ENCODE measurements around the gene SCGB3A1. TPM values are rescaled to one million over a fixed set of nuclear protein-coding genes. Genes with fewer than 3 reads are reported as not detected.

The SCGB3A1 gene
- total RNA-seq, 3 donors from 2014 or later, result 8.8 to 66.5 TPM; not detected in 1

DNA sequence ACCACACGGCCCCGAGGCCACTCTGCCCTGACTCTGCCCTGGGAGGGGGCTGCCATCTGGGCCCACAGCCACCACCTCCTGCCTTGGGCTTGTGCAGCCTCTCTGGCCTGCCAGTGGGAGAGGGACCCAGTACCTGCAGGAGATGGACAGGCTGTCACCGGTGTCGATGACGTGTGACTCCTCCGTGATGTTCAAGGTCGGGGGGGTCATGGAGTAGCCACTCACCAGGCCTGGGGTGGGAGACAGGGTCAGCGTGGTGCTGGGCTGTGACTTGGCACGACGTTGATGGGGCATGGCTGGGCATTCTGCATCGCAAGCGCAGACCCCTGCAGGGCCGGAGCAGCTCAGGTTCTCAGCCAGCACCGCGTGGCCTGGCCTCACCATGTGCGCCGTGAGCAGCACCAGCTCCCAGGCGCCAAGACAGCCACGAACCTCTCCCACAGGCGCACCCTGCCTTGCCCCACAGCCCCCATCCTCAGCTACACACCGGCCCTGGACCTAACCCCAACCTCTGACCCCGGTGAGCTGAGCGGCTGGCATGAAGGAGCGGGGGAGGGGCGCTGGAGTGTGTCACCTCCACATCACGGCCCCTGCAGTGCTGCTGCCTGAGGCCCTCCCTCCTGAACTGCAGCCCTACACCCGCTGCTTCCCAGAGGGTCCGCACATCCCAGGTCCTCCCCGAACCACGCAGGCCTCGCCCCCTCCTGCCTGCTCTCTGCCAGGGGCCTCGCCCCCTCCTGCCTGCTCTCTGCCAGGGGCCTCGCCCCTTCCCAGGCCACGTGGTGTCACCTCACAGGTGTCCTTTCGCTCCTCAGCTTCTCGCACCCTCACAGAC, 40.5 kb upstream of the SCGB3A1 start:
- TF ChIP-seq POLR2A (IDR thresholded peaks at IDR 0.05) (no peak), POLR2AphosphoS5 (IDR thresholded peaks at IDR 0.05) (no peak)
- TF ChIP-seq, protein P1, sequence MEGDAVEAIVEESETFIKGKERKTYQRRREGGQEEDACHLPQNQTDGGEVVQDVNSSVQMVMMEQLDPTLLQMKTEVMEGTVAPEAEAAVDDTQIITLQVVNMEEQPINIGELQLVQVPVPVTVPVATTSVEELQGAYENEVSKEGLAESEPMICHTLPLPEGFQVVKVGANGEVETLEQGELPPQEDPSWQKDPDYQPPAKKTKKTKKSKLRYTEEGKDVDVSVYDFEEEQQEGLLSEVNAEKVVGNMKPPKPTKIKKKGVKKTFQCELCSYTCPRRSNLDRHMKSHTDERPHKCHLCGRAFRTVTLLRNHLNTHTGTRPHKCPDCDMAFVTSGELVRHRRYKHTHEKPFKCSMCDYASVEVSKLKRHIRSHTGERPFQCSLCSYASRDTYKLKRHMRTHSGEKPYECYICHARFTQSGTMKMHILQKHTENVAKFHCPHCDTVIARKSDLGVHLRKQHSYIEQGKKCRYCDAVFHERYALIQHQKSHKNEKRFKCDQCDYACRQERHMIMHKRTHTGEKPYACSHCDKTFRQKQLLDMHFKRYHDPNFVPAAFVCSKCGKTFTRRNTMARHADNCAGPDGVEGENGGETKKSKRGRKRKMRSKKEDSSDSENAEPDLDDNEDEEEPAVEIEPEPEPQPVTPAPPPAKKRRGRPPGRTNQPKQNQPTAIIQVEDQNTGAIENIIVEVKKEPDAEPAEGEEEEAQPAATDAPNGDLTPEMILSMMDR (IDR thresholded peaks at IDR 0.05), result no peak
- H3K27ac ChIP-seq, result no peak overlapping the region
- no peak overlapping the region for H3K4me3 ChIP-seq
- no peaks in the 10 kb centered on the region for H3K4me1 ChIP-seq
- intact Hi-C loops (cut with DNase I; ENCODE audit: low total_unique reads), result no loop called here
- DNase-seq (ENCODE audit: low spot score in 2 of 2), result no peak
- H3K27me3 ChIP-seq, result no peaks in the 10 kb centered on the region
- no peaks in the 10 kb centered on the region for H3K9me3 ChIP-seq
- H3K36me3 ChIP-seq, result no peaks in the 10 kb centered on the region

DNA sequence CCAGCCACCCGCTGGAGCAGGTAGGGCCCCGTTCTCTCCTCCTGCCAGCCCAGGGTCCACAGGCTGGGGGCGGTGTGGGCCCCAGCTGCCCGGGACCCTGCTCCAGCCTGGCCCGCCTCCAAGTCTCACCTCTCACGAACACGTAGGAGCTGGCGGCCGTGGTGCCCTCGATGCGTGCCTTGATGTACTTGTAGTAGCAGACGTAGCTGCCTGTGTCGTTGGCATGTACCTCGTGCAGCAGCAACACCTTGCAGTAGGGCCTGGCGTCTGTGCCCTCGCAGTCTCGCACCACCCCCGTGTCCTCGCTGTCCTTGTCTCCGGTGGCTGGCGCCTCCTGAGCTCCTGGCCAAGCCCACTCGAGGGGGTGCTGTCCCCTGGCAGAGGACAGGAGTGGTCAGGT, 39.1 kb upstream of the SCGB3A1 start:
- Histone ChIP-seq H3K27ac (no peak overlapping the region), H3K4me1 (no peaks in the 10 kb centered on the region), H3K4me3 (no peak overlapping the region), H3K9me3 (no peaks in the 10 kb centered on the region), H3K27me3 (no peaks in the 10 kb centered on the region), H3K36me3 (no peaks in the 10 kb centered on the region)
- no peak for DNase-seq (ENCODE audit: low spot score in 2 of 2)
- TF ChIP-seq, protein P1 (IDR thresholded peaks at IDR 0.05), result no peak
- no peak for TF ChIP-seq POLR2A (IDR thresholded peaks at IDR 0.05)
- no peak for TF ChIP-seq POLR2AphosphoS5 (IDR thresholded peaks at IDR 0.05)
- intact Hi-C loops (cut with DNase I; ENCODE audit: low total_unique reads), result no loop called here

DNA sequence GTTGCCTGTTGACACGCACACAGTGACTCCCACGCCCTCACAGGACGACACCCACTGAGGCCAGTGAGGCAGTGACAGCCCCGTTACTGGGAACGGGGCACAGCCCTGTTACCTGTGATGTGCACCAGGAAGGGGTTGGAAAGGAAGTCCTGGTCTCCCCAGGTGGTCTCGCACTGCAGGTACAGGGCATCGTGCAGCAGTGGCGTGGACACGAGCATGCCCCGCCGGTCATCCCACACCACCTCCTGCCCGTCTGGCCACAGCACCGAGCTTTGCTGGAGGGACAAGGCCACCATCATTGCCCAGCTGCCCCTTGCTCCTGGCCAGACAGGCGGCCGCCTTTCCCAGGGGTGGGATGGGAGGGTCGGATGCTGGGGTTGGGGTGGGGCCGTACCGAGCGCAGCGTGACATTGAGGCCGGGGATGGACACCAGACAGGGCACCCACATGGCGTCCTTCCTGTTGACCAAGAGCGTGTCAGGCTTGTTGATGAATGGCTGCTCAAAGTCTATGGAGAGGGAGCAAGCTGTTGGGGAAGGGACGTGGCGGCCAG, 38.6 kb upstream of the SCGB3A1 start:
- TF ChIP-seq POLR2AphosphoS5 (IDR thresholded peaks at IDR 0.05) (no peak), POLR2A (IDR thresholded peaks at IDR 0.05) (no peak)
- TF ChIP-seq, protein P1 (IDR thresholded peaks at IDR 0.05), result no peak
- H3K4me3 ChIP-seq, result no peak overlapping the region
- no peaks in the 10 kb centered on the region for H3K36me3 ChIP-seq
- H3K4me1 ChIP-seq, result no peaks in the 10 kb centered on the region
- no peaks in the 10 kb centered on the region for H3K9me3 ChIP-seq
- H3K27ac ChIP-seq, result no peak overlapping the region
- DNase-seq (ENCODE audit: low spot score in 2 of 2), result no peak
- intact Hi-C loops (cut with DNase I; ENCODE audit: low total_unique reads), result no loop called here
- no peaks in the 10 kb centered on the region for H3K27me3 ChIP-seq

- DNase-seq (ENCODE audit: low spot score in 2 of 2), result no peak
- Histone ChIP-seq H3K36me3 (no peaks in the 10 kb centered on the region), H3K4me1 (no peaks in the 10 kb centered on the region), H3K27me3 (no peaks in the 10 kb centered on the region), H3K4me3 (no peak overlapping the region), H3K9me3 (no peaks in the 10 kb centered on the region), H3K27ac (no peak overlapping the region)
- intact Hi-C loops (cut with DNase I; ENCODE audit: low total_unique reads), result no loop called here
- TF ChIP-seq, protein P1 (IDR thresholded peaks at IDR 0.05), result no peak
- TF ChIP-seq POLR2AphosphoS5 (IDR thresholded peaks at IDR 0.05) (no peak), POLR2A (IDR thresholded peaks at IDR 0.05) (no peak)
Measured at GRCh38 chr5:180628827-180629750, 37.8 kb upstream of the SCGB3A1 start.
